Colonic mucosa (tissue), 4 donors: Measurements from ENCODE around the gene MYZAP. TPM values are rescaled to one million over a fixed set of nuclear protein-coding genes. Genes with fewer than 3 reads are reported as not detected.

Experiments used
- DNase-seq: peaks from one replicate; pipeline ENCODE4 v3.0.0-alpha.2; 2020
- H3K27ac ChIP-seq: fragments of 200-600 bp; one replicate; pipeline ENCODE4 v1.8.0; 2021
- H3K27me3 ChIP-seq: fragments of 200-600 bp; one replicate; pipeline ENCODE4 v1.8.0; 2021
- H3K36me3 ChIP-seq: fragments of 200-600 bp; one replicate; pipeline ENCODE4 v1.8.0; 2021
- H3K4me1 ChIP-seq: fragments of 200-600 bp; one replicate; pipeline ENCODE4 v1.8.0; 2021; ENCODE audit warnings: mild to moderate bottlenecking
- H3K4me3 ChIP-seq: fragments of 200-600 bp; one replicate; pipeline ENCODE4 v1.8.0; 2021
- H3K9ac ChIP-seq, 2 donors: one replicate each; pipeline ENCODE4 v1.7.0; 2013; ENCODE audit warnings: control low read depth in 2 of 2, low read depth in 2 of 2, low read length in 2 of 2
- H3K9me3 ChIP-seq: fragments of 200-600 bp; one replicate; pipeline ENCODE4 v1.8.0; 2021
- intact Hi-C: fragments of 100-400 bp; cut with DNase I; formaldehyde crosslinking; loops from one replicate; pipeline ENCODE4 v1.14.1; 2022
- total RNA-seq, 2 donors: library from RNA; stranded (reverse); fragmentation: NEBNext Ultra II Directional in 1 of 2; extraction: Animal tissue kit (Norgen Biotek cat#: 25700) in 1 of 2; gene quantifications; one replicate each; pipeline ENCODE4 v1.2.1, GENCODE V29; 2021
- TF ChIP-seq, protein P1 (sequence below): fragments of 200-600 bp; IDR thresholded peaks from one replicate; pipeline ENCODE4 v1.8.0; 2022; ENCODE audit warnings: antibody characterized with exemption, mild to moderate bottlenecking
- donor health status: healthy.
- donor health status: DM: no; HTN: no; CAD: no.
- donor health status: DM: no; HTN: no; CAD: no.

The MYZAP gene
- total RNA-seq, 2 donors from 2014 or later, result 11.7 to 12.2 TPM

DNA sequence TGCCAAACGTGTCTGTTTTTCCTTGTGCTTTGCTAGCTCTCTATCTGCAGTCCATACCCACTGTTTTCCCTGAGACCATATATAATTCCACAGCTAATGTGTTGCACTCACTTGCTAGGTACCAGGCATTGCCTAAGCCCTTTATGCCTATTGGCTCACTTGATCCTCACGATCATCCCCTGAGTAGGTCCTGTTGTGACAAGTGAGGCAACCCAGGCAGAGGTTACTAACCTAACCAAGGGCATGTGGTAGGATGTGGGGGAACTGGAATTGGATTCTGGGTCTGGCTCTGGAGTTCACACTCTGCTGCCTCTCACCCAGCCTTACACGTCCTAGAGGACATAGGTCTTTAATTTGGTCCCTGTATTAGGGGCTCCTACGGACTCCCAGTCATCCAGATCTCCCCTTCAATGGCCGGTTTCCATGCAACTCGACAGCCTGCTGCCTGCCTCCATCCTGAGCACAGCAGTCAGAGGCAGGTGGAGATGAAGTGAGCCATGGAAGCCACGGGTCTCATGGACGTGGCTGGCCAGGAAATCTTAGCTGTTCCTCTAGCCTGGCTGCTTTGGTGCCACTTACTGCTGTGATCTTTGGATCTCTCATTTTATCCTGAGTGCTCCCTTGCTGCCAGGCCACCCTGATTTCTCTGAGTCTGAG, 38.9 kb upstream of the MYZAP start:
- TF ChIP-seq, protein P1, sequence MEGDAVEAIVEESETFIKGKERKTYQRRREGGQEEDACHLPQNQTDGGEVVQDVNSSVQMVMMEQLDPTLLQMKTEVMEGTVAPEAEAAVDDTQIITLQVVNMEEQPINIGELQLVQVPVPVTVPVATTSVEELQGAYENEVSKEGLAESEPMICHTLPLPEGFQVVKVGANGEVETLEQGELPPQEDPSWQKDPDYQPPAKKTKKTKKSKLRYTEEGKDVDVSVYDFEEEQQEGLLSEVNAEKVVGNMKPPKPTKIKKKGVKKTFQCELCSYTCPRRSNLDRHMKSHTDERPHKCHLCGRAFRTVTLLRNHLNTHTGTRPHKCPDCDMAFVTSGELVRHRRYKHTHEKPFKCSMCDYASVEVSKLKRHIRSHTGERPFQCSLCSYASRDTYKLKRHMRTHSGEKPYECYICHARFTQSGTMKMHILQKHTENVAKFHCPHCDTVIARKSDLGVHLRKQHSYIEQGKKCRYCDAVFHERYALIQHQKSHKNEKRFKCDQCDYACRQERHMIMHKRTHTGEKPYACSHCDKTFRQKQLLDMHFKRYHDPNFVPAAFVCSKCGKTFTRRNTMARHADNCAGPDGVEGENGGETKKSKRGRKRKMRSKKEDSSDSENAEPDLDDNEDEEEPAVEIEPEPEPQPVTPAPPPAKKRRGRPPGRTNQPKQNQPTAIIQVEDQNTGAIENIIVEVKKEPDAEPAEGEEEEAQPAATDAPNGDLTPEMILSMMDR, result no peak
- intact Hi-C loops, result loop anchor here (10.0 kb wide), 2 partner anchors 192 to 512 kb away; partner anchors contain the start of gene ALDH1A2
- Histone ChIP-seq H3K27me3 (no peaks in the 10 kb centered on the region), H3K4me3 (no peak overlapping the region), H3K9ac (no peak overlapping the region), H3K27ac (no peak overlapping the region), H3K4me1 (no peaks in the 10 kb centered on the region), H3K36me3 (no peaks in the 10 kb centered on the region), H3K9me3 (no peaks in the 10 kb centered on the region)
- no peak for DNase-seq

DNA sequence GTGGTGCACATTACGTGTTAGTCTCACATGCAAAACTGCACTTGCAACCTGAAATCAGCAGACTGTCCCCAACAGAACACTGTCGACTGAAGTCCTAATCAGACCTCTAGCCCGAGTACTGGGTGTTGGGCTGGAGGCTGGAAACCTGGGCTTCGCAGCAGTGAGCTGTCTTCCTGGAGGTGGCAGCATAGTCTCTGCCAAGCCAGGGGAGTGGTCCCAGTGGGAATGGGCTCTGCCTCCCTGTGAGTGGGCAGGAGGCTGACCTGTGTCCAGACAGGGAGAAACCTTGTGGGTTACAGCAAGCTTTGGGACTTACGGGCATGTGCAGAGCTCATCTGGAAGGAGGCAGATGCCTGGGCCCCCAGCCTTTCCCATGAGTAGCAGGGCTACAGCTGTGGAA, 38.2 kb upstream of the MYZAP start:
- Histone ChIP-seq H3K9ac (no peak overlapping the region), H3K4me1 (no peaks in the 10 kb centered on the region), H3K4me3 (no peak overlapping the region), H3K27me3 (no peaks in the 10 kb centered on the region), H3K9me3 (no peaks in the 10 kb centered on the region), H3K27ac (no peak overlapping the region), H3K36me3 (no peaks in the 10 kb centered on the region)
- DNase-seq, result no peak
- TF ChIP-seq, protein P1, result no peak
- intact Hi-C loops, result loop anchor here (10.0 kb wide), 2 partner anchors 191 to 511 kb away; partner anchors contain the start of gene ALDH1A2

DNA sequence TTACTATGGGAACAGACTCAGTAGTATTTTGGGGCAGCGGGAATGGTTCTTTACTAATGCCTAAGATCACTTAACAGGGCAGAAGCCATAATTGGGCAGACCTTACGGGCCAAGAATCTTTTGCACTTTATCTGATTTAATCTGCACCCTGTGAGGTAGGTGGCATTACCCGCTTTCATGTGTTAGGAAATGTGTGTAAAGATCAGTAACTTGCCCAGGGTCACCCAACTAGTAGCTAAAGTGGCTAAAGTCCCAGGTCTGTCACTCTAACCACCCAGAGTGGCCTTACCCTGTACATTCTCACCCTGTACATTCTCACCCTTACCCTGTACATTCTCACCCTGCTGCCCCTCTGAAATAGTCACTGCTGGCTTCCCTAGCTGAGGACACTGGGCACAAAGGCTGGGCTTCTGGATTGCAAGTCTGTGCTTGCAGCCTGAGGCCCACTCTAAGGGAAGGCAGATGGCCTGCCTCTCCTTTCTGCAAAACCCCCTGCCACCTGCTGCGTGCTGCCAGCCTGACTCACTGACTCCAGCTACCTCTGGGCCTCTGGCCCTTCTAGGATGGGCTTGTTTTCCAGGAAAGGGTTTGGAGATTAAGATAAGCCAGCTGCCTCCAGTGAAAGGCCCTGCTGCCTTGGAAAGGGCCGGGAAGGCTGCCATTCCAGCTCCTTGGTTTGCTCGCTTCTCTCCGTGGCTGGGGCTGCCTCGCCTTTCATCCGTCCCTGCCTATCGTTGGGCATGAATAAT, 37.5 kb upstream of the MYZAP start:
- H3K9me3 ChIP-seq, result no peaks in the 10 kb centered on the region
- intact Hi-C loops, result loop anchor here (10.0 kb wide), 2 partner anchors 191 to 511 kb away; partner anchors contain the start of gene ALDH1A2
- DNase-seq, result no peak
- TF ChIP-seq, protein P1, result no peak
- no peaks in the 10 kb centered on the region for H3K4me1 ChIP-seq
- no peak overlapping the region for H3K9ac ChIP-seq
- H3K4me3 ChIP-seq, result no peak overlapping the region
- no peak overlapping the region for H3K27ac ChIP-seq
- H3K36me3 ChIP-seq, result no peaks in the 10 kb centered on the region
- H3K27me3 ChIP-seq, result no peaks in the 10 kb centered on the region

DNA sequence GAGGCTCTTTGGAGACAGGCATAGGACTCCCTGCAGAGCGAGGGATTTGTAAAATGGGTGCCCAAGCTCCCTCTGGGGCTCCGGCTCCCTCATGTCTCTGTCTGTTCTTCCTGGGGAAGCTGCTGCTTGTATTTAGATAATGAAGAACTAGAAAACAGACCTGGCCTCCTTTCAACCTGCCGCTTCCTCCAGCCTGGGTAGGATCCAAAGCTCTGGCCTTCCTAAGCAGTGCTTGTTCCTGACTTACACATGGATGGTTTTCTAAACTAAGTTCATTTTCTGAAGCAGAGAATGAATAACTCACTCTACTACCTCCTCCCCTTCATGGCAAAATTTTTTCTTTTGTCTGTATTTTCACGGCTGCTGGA, 36.9 kb upstream of the MYZAP start:
- no peaks in the 10 kb centered on the region for H3K27me3 ChIP-seq
- H3K4me3 ChIP-seq, result no peak overlapping the region
- H3K9ac ChIP-seq, result no peak overlapping the region
- H3K27ac ChIP-seq, result no peak overlapping the region
- no peaks in the 10 kb centered on the region for H3K4me1 ChIP-seq
- intact Hi-C loops, result loop anchor here (5.0 to 10.0 kb wide), 3 partner anchors 190 to 510 kb away; partner anchors contain the start of gene ALDH1A2
- H3K36me3 ChIP-seq, result no peaks in the 10 kb centered on the region
- TF ChIP-seq, protein P1, result no peak
- DNase-seq, result no peak
- H3K9me3 ChIP-seq, result no peaks in the 10 kb centered on the region

DNA sequence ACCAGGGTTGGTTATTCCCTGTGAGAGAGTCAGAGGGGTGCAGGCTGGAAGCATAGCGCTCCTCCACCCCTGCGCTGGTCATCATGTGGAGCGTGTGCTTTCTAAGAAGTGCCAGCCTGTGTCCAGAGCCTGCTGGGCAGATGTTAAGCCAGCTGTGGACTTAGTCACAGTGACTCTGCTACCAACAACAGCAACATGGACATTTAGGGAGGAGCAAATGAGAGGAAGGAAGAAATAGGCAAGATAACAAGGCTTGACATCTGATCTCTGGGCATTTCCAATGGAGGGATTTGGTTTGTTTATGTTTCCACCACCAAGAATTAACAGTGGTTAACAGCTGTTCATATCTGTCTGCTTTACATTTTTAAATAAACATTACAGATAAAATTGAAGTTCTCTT, 36.4 kb upstream of the MYZAP start:
- TF ChIP-seq, protein P1, result no peak
- Histone ChIP-seq H3K27ac (no peak overlapping the region), H3K4me3 (no peak overlapping the region), H3K9me3 (no peaks in the 10 kb centered on the region), H3K9ac (no peak overlapping the region), H3K4me1 (no peaks in the 10 kb centered on the region), H3K36me3 (no peaks in the 10 kb centered on the region), H3K27me3 (no peaks in the 10 kb centered on the region)
- DNase-seq, result no peak
- intact Hi-C loops, result loop anchor here (5.0 to 10.0 kb wide), 3 partner anchors 190 to 510 kb away; partner anchors contain the start of gene ALDH1A2
